COR-L47 (cell line): Measurements from ENCODE around the gene OIT3.
A peak's percentile ranks its signal among the peaks of the same experiment; 100 is the strongest.

ENCODE experiments used
- DNase-seq: peaks from one replicate; lab custom pipeline; 2025; lab: John Stamatoyannopoulos, UW

OIT3 gene

DNA sequence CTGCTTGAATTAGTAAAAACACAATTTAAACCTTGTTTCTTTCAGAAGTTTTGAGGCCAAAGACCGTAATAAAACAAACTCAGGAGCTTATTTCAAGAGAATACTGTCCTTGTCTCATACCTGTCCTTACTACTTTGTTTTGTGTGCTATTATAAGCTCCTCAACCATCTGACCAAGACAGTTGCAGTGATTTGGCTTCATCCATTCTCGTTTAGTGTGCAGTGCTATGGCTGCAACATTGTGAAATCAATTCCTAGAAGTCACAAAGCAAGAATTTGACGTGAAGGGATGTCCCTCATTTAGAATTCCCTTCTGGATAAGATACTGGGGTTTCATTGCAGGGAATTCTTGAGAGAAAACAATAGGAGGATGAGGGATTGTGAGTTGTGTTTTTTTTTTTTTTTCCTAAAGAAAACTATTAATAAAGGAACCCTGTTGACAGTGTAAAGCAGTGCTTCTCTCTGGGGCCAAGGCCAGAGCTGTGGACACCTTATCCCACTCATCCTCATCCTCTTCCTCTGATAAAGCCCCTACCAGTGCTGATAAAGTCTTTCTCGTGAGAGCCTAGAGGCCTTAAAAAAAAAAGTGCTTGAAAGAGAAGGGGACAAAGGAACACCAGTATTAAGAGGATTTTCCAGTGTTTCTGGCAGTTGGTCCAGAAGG lies at the start of gene OIT3:
Gene OIT3 (plus strand): TSS at position 604 of the 663 bp plus-strand sequence. CDS start 60 bp downstream, outside the sequence.
- DNase-seq: no peak

DNA sequence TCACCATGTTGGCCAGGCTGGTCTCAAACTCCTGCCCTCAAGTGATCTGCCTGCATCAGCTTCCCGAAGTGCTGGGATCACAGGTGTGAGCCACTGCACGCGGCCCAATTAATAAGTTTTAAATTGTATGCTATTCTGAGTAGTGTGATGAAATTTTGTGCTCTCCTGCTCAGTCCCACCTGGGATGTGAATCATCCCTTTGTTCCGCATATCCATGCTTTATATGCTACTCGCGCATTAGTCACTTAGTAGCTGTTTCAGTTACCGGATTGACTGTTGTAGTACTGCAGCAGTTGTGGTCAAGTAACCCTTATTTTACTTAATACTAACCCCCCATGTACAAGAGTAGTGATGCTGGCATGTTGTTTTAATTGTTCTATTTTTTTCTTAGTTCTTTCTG lies 47.3 kb upstream of the OIT3 start:
- no peak for DNase-seq

DNA sequence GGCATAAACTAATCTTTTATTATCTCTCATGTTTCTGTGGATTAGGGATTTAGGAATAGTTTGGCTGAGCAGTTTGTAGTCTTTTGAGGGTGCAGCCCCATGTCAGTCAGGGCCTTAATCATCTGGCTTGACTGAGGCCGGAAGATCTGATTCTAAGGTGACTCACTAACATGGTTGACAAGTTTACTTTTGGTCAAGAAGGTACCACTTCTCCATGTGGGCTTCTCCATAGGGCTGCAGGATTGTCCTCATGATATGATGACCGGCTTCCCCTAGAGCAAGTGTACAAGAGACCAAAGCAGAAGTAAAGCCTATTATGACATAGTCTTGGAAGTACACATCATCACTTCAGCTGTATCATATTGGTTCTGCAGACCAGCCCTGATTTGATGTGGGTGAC lies 45.9 kb upstream of the OIT3 start:
- no peak for DNase-seq

DNA sequence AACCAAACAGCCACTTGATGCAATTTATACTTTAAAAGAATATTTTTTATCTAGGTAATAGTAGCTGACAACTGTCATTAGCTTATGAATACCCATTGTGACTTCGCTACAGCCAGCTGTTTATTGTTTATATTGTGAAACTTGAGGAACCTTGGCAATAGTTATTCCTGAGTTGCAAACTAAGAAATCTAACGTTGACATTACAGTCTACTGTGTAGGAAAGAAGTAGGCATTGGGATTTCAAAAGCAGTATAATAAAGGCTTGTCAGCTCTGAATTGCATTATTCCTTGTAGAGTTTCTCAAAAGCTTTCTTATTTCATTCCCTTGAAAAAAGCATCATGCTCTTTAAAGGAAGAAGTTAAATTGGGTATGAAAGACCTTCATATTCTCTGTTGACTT lies 42.7 kb upstream of the OIT3 start:
- DNase-seq: no peak

- DNase-seq: no peak
Measured at GRCh38 chr10:72851509-72851908, 42.0 kb upstream of the OIT3 start.

GRCh38 chr10:72852508-72852907 lies 41.0 kb upstream of the OIT3 start:
- no peak for DNase-seq

DNA sequence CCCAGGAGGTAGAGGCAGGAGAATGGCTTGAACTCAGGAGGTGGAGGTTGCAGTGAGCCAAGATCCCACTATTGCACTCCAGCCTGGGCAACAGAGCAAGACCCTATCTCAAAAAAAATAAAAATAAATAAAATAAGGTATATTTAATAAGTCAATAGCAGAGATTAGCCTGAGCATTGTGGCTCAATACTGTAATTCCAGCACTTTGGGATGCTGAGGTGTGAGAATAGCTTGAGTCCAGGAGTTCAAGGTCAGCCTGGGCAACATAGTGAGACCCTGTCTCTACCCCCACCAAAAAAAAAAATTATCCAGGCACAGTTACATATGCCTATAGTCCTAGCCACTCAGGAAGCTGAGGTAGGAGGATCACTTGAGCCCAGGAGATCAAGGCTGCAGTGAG lies 38.4 kb upstream of the OIT3 start:
- DNase-seq: no peak

DNA sequence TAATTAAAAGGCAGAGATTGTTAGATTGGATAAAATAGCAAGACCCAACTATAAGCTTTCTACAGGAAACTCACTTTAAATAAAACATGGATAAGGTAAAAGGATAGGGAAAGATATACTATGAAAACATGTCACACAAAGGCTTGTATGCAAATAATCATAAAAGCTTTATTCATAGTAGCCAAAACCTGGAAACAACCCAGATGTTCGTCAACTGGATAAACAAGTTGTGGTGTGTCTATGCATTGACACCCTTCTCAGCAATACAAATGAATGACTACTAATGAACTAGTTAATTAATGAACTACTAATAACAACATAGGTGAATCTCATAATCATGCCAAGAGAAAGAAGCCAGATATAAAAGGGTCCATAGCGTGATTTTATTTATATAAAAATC lies 37.7 kb upstream of the OIT3 start:
- no peak for DNase-seq

- DNase-seq: no peak
Measured at GRCh38 chr10:72858067-72858466, 35.5 kb upstream of the OIT3 start.

DNA sequence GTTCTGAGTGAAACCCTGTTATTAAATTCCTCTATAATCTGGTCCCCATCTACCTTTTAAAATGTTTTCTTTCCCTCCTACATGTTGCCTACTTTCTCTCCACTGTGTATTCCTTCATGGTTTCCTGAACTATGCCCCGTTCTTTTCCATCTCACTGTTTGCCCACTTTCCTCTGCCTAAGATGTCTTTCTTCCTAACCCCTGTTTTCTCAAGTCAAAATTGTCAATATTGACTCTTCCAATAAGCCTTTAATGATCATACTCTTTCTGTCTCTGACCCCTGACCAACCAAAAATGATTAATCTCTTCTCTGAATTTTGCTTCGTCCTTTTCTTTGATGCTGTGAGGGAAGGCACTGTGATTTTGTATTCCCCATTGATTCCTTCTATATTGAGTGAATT lies 30.6 kb upstream of the OIT3 start:
- no peak for DNase-seq

GRCh38 chr10:72875250-72876055 lies 18.1 kb upstream of the OIT3 start:
- DNase-seq: peak; percentile 3

- no peak for DNase-seq
Measured at GRCh38 chr10:72879245-72879644, 14.3 kb upstream of the OIT3 start.

DNA sequence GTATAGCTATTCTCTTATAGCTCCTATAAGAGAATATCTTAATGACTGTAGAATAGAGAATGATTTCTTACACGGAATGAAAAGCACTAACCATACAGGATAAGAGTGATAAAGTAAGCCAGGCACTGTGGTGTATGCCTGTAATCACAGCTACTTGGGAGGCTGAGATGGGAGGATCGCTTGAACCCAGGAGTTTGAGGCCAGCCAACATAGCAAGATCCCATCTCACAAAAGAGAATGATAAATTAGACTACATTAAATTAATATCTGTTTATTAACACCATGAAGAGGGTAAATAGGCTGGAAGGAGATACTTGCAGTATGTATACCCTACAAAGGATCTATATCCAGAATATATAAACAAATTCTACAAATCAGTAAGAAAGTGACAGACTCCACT lies 12.2 kb upstream of the OIT3 start:
- no peak for DNase-seq

GRCh38 chr10:72883861-72884260 lies 9.7 kb upstream of the OIT3 start:
- no peak for DNase-seq

DNA sequence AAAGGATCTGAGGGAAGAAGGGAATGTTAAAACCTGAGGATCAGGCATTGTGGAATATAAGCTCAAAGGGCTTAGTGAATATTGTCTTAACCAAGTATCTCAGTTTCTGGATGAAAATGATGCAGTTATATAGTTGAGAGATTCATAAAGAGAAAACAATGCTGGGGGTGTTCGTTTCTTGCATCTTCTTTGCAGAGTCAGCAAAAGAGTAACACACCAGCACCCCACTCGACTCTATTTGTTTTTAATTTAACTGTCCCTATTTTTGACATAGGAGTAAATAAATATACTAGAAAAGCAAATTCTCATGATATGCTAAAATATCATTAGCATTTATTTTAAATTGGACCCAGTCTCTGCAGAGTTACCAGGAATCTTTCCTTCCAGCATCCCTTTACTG lies 7.6 kb upstream of the OIT3 start:
- no peak for DNase-seq

- DNase-seq: no peak
Measured at GRCh38 chr10:72886621-72887020, 6.9 kb upstream of the OIT3 start.

DNA sequence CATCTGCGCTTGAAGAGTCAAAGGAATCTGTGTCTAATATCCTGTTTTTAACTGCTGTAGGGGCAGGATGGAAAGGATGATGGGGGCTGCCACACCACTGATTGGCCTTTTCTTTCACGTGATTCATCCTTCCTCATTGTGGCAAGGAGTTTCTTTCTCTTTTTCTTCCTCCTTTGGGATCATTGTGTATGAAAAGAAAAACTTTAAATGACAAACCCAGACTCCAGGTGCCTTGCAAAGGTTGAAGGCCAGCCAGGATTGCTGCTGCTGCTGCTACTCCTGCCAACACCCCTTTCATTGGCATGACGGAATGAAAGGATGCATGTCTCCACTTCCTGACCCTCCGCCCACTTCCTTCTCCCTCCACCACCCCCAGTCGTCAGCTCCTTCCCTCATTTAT lies 6.5 kb upstream of the OIT3 start:
- no peak for DNase-seq

DNA sequence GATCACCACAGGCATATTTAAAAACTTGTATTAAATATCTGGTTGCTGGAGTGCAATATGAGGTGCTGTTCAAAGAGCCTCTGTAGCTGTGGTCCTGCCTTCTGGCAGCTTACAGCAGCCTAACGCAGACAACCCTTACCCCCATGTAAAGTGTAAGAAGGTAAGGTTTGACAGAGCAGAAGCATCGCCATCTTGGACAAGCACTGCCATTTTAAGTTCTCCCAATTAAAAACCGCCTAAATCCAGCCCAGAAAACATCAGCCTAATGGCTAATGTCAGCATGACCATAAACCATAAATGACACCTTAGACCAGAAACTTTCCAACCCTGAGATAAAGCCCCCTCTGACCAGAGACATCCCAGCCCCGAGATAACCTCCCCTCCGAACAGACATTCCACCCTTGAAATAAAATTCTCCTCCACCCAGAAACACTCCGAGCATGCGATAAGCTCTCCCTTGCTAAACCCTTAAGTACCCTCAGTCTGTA lies 5.3 kb upstream of the OIT3 start:
- no peak for DNase-seq

DNA sequence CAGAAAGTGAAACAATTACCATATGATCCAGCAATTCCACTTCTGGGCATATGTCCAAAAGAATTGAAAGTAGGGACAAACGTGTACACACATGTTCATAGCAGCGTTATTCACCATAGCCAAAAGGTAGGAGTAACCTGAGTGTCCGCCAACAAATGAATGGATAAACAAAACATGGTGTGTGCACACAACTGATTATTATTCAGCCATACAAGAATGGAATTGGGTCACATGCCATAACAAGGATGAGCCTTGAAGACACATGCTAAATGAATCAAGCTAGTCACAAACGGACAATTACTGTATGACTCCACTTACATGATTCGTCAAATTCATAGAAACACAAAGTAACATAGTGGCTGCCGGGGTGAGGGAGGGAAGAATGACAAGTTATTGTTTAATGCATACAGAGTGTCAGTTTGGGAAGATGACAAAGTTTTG lies 4.1 kb upstream of the OIT3 start:
- DNase-seq: peak; percentile 83

- DNase-seq: no peak
Measured at GRCh38 chr10:72890086-72890485, 3.5 kb upstream of the OIT3 start.

GRCh38 chr10:72895236-72895850 lies 1.8 kb downstream of the OIT3 start:
- no peak for DNase-seq

- DNase-seq: no peak
Measured at GRCh38 chr10:72898616-72899015, 5.1 kb downstream of the OIT3 start.

- DNase-seq: no peak
Measured at GRCh38 chr10:72899545-72899944, 6.0 kb downstream of the OIT3 start.
